Measurements from ENCODE around the gene LYL1.

GRCh38 chr19:13073263-13073662 lies 29.4 kb downstream of the LYL1 start:
- no peak for TF ChIP-seq CTCF (IDR thresholded peaks at IDR 0.05)
- no peak for TF ChIP-seq POLR2AphosphoS5 (IDR thresholded peaks at IDR 0.05; ENCODE audit: low read depth, low read length)
- no peak for TF ChIP-seq REST (IDR thresholded peaks at IDR 0.05; ENCODE audit: insufficient read depth in 1 of 2, low read depth in 2 of 2, low read length in 1 of 2)
- no peak for TF ChIP-seq SIN3A (IDR thresholded peaks at IDR 0.05; ENCODE audit: borderline replicate concordance, insufficient read depth, low read depth, low read length)
